Vagina (tissue), 2 donors: ENCODE results near the gene DPF3. TPM values are rescaled to one million over a fixed set of nuclear protein-coding genes. Genes with fewer than 3 reads are reported as not detected.

Experiments
- DNase-seq, 2 donors: peaks; one replicate each; pipeline ENCODE4 v3.0.0-alpha.2; 2017; ENCODE audit errors: extremely low spot score in 2 of 2
- H3K27ac ChIP-seq: fragments of 200-600 bp; sonication (generic); one replicate; pipeline ENCODE4 v1.5.1; 2019
- H3K27me3 ChIP-seq: fragments of 200-600 bp; sonication (generic); one replicate; pipeline ENCODE4 v1.5.1; 2019
- H3K36me3 ChIP-seq, 2 donors: fragments of 200-600 bp; sonication (generic); one replicate each; pipeline ENCODE4 v1.5.1; 2017 to 2019
- H3K4me1 ChIP-seq: fragments of 200-600 bp; sonication (generic); one replicate; pipeline ENCODE4 v1.5.1; 2019
- H3K4me3 ChIP-seq, 2 donors: fragments of 200-600 bp; sonication (generic); 1 replicate in 1 of 2; 2 replicates in 1 of 2; pipeline ENCODE4 v1.5.1; 2016 to 2019
- H3K9me3 ChIP-seq: fragments of 200-600 bp; sonication (generic); one replicate; pipeline ENCODE4 v1.5.1; 2019
- CTCF ChIP-seq, 3 experiments: fragments of 450-650 bp in 2 of 3; fragments of 200-600 bp in 1 of 3; sonication (generic) in 1 of 3; IDR thresholded peaks; one replicate each; pipeline ENCODE4 v1.5.1; 2017 to 2019; ENCODE audit warnings: antibody characterized with exemption in 3 of 3, mild to moderate bottlenecking in 2 of 3, moderate library complexity in 2 of 3
- POLR2A ChIP-seq, 2 donors: fragments of 450-650 bp; IDR thresholded peaks; one replicate each; pipeline ENCODE4 v1.6.1; 2017; ENCODE audit warnings: antibody characterized with exemption in 2 of 2, mild to moderate bottlenecking in 2 of 2, moderate library complexity in 2 of 2
- POLR2AphosphoS5 ChIP-seq, 2 donors: sonication (generic); formaldehyde crosslinking; IDR thresholded peaks; one replicate each; pipeline ENCODE4 v1.9.0; 2017; ENCODE audit warnings: antibody characterized with exemption in 2 of 2, mild to moderate bottlenecking in 2 of 2, low read depth in 1 of 2; ENCODE audit not compliant: insufficient read depth in 1 of 2
- intact Hi-C: fragments of 100-400 bp; cut with DNase I; formaldehyde crosslinking; loops from one replicate; pipeline ENCODE4 v1.15.1; 2023
- total RNA-seq: library from RNA; depleted of rRNA; stranded (reverse); fragments of >200 nt; gene quantifications from one replicate; pipeline ENCODE4 v1.2.3, GENCODE V29; 2016

DPF3 gene
- total RNA-seq, 1 donor from 2014 or later = not detected

- Histone ChIP-seq H3K9me3 (no peaks in the 10 kb centered on the region), H3K36me3 (no peaks in the 10 kb centered on the region), H3K4me3 (no peak overlapping the region), H3K27me3 (no peaks in the 10 kb centered on the region), H3K27ac (no peak overlapping the region), H3K4me1 (no peaks in the 10 kb centered on the region)
- DNase-seq = no peak
- intact Hi-C loops = no loop called here
- no peak for TF ChIP-seq POLR2A (IDR thresholded peaks at IDR 0.05)
- no peak for TF ChIP-seq CTCF (IDR thresholded peaks at IDR 0.05)
- TF ChIP-seq POLR2AphosphoS5 (IDR thresholded peaks at IDR 0.05; ENCODE audit: insufficient read depth in 1 of 2, low read depth in 1 of 2) = no peak
Measured at GRCh38 chr14:72686101-72686500, 207.8 kb downstream of the DPF3 start.

GRCh38 chr14:72685456-72685855 lies 208.4 kb downstream of the DPF3 start:
- TF ChIP-seq CTCF (IDR thresholded peaks at IDR 0.05) (no peak), POLR2AphosphoS5 (IDR thresholded peaks at IDR 0.05; ENCODE audit: insufficient read depth in 1 of 2, low read depth in 1 of 2) (no peak), POLR2A (IDR thresholded peaks at IDR 0.05) (no peak)
- Histone ChIP-seq H3K36me3 (no peaks in the 10 kb centered on the region), H3K4me3 (no peak overlapping the region), H3K9me3 (no peaks in the 10 kb centered on the region), H3K27me3 (no peaks in the 10 kb centered on the region), H3K4me1 (no peaks in the 10 kb centered on the region), H3K27ac (no peak overlapping the region)
- intact Hi-C loops = no loop called here
- DNase-seq = no peak

DNA sequence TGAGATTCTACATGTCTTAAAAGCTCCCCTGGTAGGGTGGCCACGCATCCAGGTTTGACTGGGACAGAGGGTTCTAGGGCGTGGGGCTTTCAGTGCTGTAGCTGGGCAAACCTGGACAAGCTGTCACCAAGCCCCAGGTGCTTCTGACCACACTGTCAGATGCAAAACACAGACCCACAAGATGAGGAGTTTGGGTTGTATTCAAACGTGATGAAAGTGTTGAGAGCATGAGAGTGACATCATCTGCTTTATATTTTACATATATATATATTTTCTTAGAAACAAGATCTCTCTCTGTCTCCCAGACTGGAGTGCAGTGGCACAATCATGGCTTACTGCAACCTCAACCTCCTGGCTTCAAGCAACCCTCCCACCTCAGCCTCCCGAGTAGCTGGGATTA lies 210.1 kb downstream of the DPF3 start:
- no peak for TF ChIP-seq POLR2A (IDR thresholded peaks at IDR 0.05)
- TF ChIP-seq POLR2AphosphoS5 (IDR thresholded peaks at IDR 0.05; ENCODE audit: insufficient read depth in 1 of 2, low read depth in 1 of 2) = no peak
- no peaks in the 10 kb centered on the region for H3K9me3 ChIP-seq
- H3K4me1 ChIP-seq = no peaks in the 10 kb centered on the region
- no peak for DNase-seq
- H3K4me3 ChIP-seq = no peak overlapping the region
- no peaks in the 10 kb centered on the region for H3K36me3 ChIP-seq
- no peaks in the 10 kb centered on the region for H3K27me3 ChIP-seq
- intact Hi-C loops = no loop called here
- H3K27ac ChIP-seq = no peak overlapping the region

DNA sequence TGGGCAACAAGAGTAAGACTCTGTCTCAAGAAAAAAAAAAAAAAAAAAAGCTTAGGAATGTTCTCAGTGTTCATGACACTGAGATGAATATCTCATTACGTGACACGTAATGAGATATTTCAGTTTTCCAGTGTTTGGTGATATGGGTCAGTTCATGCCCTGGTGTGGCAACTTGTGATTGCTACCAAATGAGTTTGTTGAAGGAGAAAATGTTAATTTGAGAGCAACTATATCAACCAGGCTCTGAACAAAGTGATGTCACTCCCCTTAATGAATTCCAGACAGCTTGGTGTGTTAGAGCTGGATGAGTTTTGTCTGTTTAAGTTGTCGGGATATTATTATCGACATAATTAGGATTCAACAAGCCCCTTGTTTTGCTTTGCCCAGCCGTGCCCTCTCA lies 211.7 kb downstream of the DPF3 start:
- no peak for TF ChIP-seq POLR2AphosphoS5 (IDR thresholded peaks at IDR 0.05; ENCODE audit: insufficient read depth in 1 of 2, low read depth in 1 of 2)
- no peak for TF ChIP-seq POLR2A (IDR thresholded peaks at IDR 0.05)
- no peak for TF ChIP-seq CTCF (IDR thresholded peaks at IDR 0.05)
- Histone ChIP-seq H3K9me3 (no peaks in the 10 kb centered on the region), H3K4me3 (no peak overlapping the region), H3K36me3 (no peaks in the 10 kb centered on the region), H3K4me1 (no peaks in the 10 kb centered on the region), H3K27ac (no peak overlapping the region), H3K27me3 (no peaks in the 10 kb centered on the region)
- DNase-seq = no peak
- intact Hi-C loops = no loop called here

DNA sequence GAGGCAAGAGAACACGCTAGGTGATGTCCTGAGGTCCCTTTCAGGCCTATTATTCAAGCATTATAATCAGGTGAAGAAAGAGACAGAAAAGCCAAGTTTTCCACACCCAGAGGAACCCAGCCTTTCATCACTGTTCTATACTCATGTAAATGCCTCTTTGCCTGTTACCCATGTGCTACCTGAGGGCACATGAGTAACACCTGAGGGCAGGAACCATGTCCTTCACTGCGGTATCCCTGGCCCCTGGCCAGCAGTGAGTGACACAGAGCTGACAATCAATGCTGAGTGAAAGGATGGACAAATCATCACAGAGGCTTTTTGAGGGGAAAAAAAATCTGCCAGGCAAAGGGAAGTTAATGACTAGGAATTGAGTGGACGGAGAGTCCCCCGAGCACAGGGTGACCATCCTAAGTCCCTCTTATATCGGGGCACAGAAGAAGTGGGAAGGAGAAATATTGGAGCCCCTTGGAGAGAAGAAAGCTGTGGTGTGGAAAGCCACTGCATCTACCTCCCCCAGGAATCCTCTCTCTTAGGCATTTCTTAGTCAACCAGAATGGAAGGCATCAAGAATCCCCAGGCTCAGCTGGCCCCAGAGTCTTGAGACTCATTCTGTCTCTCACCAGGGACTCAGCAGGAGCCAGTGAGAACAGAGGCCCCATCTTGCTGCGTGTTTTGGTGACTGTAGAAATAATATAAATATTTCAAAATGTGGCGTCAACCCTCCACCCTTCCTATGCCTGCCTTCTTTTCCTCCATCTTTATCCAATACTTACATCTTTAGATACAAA lies 212.9 kb downstream of the DPF3 start:
- intact Hi-C loops = no loop called here
- TF ChIP-seq POLR2AphosphoS5 (IDR thresholded peaks at IDR 0.05; ENCODE audit: insufficient read depth in 1 of 2, low read depth in 1 of 2) = no peak
- no peak for TF ChIP-seq CTCF (IDR thresholded peaks at IDR 0.05)
- no peak for TF ChIP-seq POLR2A (IDR thresholded peaks at IDR 0.05)

More for the DNA sequence above, 212.9 kb downstream of the DPF3 start:
- H3K4me1 ChIP-seq = no peaks in the 10 kb centered on the region
- no peaks in the 10 kb centered on the region for H3K36me3 ChIP-seq
- H3K27ac ChIP-seq = no peak overlapping the region
- no peaks in the 10 kb centered on the region for H3K27me3 ChIP-seq
- no peaks in the 10 kb centered on the region for H3K9me3 ChIP-seq
- DNase-seq = no peak
- no peak overlapping the region for H3K4me3 ChIP-seq
